ENCODE measurements around the gene INKA2. TPM values are rescaled to one million over a fixed set of nuclear protein-coding genes. Genes with fewer than 3 reads are reported as not detected.

INKA2 gene
- total RNA-seq, 1 donor from 2014 or later, result 0.58 TPM

DNA sequence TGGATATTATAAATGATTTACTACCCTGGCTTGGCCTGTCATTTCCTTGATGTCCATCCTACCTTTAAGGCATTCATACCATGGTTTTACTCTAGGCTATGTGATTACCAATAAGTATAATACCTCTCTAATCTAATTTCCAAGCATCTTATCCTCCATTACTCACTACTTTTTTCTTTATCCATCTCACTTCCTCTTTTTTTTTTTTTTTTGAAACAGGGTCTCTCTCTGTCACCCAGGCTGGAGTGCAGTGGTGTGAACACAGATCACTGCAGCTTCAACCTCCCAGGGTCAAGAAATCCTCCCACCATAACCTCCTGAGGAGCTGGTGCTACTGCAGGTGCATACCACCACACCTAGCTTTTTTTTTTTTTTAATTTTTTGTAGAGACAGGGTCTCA lies 39.9 kb downstream of the INKA2 start:
- DNase-seq (ENCODE audit: low read depth), result no peak
- no peak overlapping the region for H3K4me3 ChIP-seq (ENCODE audit: low read depth, low read length)
- TF ChIP-seq, protein P1, sequence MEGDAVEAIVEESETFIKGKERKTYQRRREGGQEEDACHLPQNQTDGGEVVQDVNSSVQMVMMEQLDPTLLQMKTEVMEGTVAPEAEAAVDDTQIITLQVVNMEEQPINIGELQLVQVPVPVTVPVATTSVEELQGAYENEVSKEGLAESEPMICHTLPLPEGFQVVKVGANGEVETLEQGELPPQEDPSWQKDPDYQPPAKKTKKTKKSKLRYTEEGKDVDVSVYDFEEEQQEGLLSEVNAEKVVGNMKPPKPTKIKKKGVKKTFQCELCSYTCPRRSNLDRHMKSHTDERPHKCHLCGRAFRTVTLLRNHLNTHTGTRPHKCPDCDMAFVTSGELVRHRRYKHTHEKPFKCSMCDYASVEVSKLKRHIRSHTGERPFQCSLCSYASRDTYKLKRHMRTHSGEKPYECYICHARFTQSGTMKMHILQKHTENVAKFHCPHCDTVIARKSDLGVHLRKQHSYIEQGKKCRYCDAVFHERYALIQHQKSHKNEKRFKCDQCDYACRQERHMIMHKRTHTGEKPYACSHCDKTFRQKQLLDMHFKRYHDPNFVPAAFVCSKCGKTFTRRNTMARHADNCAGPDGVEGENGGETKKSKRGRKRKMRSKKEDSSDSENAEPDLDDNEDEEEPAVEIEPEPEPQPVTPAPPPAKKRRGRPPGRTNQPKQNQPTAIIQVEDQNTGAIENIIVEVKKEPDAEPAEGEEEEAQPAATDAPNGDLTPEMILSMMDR (conservative IDR thresholded peaks at IDR 0.05; ENCODE audit: low read depth, low read length), result no peak

DNA sequence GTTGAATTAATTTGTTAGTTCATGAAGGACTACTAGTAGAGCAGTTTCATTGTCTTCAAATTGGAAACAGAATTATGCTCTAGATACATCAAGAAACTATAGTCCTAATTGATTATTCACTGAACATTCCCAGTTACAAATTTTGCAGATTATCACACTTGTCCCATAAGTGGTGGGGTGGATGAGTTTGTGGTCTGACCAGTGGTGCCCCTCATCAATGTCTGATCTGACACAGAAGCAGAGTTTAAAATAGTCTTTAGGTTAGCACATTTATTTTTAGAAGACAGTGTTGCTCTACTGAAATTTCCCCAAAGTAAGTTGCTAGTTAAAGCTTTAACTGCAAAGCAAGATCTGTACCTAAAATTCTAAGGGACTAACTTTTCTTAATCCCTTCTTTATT lies 42.9 kb downstream of the INKA2 start:
- TF ChIP-seq, protein P1 (conservative IDR thresholded peaks at IDR 0.05; ENCODE audit: low read depth, low read length), result no peak
- no peak overlapping the region for H3K4me3 ChIP-seq (ENCODE audit: low read depth, low read length)
- no peak for DNase-seq (ENCODE audit: low read depth)

DNA sequence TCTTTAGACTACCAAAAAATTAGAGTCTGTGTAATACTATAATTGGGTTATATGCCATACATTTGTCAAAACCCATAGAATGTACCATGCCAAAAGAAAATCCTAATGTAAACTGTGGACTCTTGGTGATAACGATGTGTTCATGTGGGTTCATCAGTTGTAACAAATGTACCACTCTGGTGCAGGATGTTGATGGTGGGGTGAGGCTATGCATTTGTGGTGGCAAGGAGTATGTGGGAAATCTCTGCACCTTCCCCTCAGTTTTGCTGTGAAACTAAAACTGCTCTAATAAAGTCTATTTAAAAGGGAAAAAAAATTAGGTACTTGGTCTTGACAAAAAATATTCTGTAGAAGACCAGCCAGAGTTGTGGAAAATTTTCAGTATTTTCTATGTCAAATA lies 43.4 kb downstream of the INKA2 start:
- DNase-seq (ENCODE audit: low read depth), result no peak
- H3K4me3 ChIP-seq (ENCODE audit: low read depth, low read length), result no peak overlapping the region
- TF ChIP-seq, protein P1 (conservative IDR thresholded peaks at IDR 0.05; ENCODE audit: low read depth, low read length), result no peak

DNA sequence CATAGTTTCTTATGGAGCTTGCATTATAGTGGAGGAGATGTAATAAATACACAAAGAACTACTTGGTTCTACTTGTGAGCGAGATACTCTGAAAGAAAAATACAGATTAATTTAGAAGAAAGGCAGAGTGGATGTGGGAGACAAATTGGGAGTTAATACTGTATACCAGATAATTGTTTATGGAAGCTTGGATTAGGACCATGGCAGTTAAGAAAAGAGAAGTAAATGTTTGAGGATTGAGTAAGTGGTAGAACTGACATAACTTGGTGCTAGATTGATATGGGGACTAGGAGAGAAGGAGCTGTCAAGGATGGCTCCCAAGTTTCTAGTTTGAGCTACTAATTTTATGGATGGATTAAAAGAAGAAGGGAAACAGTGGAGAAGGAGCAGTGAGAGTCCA lies 47.3 kb downstream of the INKA2 start:
- no peak for DNase-seq (ENCODE audit: low read depth)
- TF ChIP-seq, protein P1 (conservative IDR thresholded peaks at IDR 0.05; ENCODE audit: low read depth, low read length), result no peak

DNA sequence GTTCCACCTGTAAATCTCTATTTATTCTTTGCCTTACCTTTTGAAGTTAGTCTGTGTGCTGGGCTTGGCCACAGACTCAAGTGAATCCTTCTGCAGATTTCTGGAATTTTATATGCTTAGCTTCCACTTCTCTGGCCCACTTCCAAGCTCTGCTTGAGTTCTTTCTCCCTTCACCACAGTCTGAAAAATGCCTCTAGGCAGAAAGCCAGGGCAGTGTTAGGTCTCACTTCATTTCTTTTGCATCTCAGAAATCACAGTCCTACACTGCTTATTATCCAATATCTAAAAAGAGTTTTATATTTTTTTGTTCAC lies 48.9 kb downstream of the INKA2 start:
- no peak overlapping the region for H3K4me3 ChIP-seq (ENCODE audit: low read depth, low read length)
- TF ChIP-seq, protein P1 (conservative IDR thresholded peaks at IDR 0.05; ENCODE audit: low read depth, low read length), result no peak
- DNase-seq (ENCODE audit: low read depth), result peak; percentile 70

More for the DNA sequence above, 47.3 kb downstream of the INKA2 start:
- no peak overlapping the region for H3K4me3 ChIP-seq (ENCODE audit: low read depth, low read length)

Other genes starting within 250 kb of the INKA2 start
- gene ADORA3, start 235.8 kb downstream of the INKA2 start, total RNA-seq, result not detected in 2 replicates
- gene TMIGD3, start 235.8 kb downstream of the INKA2 start, total RNA-seq, result not detected in 2 replicates
- 21.2 and 25.7 TPM in 2 replicates for gene RAP1A, start 119.6 kb downstream of the INKA2 start, total RNA-seq
- 24.5 and 31.6 TPM in 2 replicates for gene DDX20, start 16.5 kb upstream of the INKA2 start, total RNA-seq

Data from epithelial cell of proximal tubule (primary cell).